Epithelial cell of esophagus (primary cell): ENCODE data around the gene SCYL2.
"Not testable (repeated sequence)": the region's sequence is repeated elsewhere in the genome, so short reads cannot be mapped to it uniquely, and the experiment has no call there.

Source experiments
- DNase-seq: peaks from one replicate; pipeline ENCODE4 v3.0.0; 2010; ENCODE audit warnings: low read depth
- H3K4me3 ChIP-seq: 2 replicates; pipeline ENCODE4 v1.5.1; 2011; ENCODE audit warnings: mild to moderate bottlenecking, low read length, control low read depth
- TF ChIP-seq, protein P1 (sequence below): IDR thresholded peaks from 2 replicates; pipeline ENCODE4 v1.5.1; 2011; ENCODE audit warnings: low read depth, mild to moderate bottlenecking, low read length, control low read depth, inconsistent platforms; ENCODE audit not compliant: insufficient read depth; ENCODE audit errors: missing control alignments

The SCYL2 gene

DNA sequence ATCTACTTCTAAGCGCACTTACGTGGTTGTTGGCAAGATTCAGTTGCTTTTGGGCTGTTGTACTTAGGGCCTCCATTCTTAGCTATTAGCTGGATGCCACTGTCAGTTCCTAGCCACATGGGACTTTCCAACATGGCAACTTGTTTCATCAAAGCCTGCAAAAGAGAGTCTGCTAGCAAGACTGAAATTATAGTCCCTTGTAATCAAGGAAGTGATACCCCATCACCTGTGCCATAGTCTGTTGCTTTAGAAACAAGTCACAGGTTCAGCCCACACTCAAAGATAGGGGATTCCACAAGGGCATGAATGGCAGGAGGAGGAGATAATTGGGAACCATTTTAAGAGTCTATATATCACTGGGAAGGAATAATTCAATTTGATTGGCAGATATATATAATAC lies 62.8 kb downstream of the SCYL2 start:
- TF ChIP-seq, protein P1, sequence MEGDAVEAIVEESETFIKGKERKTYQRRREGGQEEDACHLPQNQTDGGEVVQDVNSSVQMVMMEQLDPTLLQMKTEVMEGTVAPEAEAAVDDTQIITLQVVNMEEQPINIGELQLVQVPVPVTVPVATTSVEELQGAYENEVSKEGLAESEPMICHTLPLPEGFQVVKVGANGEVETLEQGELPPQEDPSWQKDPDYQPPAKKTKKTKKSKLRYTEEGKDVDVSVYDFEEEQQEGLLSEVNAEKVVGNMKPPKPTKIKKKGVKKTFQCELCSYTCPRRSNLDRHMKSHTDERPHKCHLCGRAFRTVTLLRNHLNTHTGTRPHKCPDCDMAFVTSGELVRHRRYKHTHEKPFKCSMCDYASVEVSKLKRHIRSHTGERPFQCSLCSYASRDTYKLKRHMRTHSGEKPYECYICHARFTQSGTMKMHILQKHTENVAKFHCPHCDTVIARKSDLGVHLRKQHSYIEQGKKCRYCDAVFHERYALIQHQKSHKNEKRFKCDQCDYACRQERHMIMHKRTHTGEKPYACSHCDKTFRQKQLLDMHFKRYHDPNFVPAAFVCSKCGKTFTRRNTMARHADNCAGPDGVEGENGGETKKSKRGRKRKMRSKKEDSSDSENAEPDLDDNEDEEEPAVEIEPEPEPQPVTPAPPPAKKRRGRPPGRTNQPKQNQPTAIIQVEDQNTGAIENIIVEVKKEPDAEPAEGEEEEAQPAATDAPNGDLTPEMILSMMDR: no peak
- H3K4me3 ChIP-seq: no peak overlapping the region
- DNase-seq: no peak

DNA sequence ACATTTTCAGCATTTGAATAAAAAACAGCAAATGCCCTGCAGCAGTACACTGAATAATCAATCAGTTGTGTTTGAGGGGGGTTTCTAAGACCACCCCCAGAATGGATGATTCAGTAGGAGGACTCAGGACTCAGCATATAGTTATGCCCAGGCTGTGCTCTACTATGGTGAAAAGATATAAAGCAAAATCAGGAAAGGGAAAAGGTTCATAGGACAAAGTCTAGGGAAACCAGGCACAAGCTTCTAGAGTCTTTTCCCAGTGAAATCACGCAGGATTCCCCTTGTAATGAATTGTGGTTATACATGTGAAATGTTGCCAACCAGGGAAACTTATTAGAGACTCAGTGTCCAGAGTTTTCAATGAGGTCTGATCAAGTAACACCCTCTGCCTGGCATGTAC lies 64.9 kb downstream of the SCYL2 start:
- no peak for DNase-seq
- TF ChIP-seq, protein P1: no peak
- no peak overlapping the region for H3K4me3 ChIP-seq

DNA sequence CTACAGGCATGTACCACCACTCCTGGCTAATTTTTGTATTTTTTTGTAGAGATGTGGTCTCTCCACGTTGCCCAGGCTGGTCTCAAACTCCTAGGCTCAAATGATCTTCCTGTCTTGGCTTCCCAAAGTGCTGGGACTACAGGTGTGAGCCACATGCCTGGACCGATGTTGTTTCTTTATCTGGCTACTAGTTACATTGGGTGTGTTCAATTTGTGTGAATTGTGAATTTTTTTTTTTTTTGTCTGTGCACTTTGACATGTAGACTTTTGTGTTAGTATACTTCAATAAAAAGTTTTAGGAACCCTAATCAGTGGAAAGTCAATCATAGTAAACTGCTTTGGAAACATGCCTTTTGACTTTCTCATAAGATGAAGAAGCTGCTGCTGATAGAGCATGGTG lies 65.9 kb downstream of the SCYL2 start:
- TF ChIP-seq, protein P1: no peak
- no peak overlapping the region for H3K4me3 ChIP-seq
- no peak for DNase-seq

DNA sequence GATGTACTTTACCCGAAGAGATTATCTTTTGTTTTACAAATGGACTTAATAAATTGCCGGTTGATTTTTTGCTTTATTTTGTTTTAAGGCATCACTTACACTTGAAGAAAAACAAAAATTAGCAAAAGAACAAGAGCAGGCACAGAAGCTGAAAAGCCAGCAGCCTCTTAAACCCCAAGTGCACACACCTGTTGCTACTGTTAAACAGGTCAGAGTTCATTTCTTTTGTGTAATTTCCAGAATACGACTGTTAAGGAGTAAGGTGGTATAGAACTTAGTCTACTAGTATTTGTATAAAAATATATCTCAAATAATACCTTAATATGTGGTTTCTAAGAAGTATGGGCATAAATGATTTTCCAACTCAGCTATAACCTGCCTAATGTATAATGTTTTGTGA lies 70.3 kb downstream of the SCYL2 start:
- TF ChIP-seq, protein P1: no peak
- no peak overlapping the region for H3K4me3 ChIP-seq
- DNase-seq: no peak

DNA sequence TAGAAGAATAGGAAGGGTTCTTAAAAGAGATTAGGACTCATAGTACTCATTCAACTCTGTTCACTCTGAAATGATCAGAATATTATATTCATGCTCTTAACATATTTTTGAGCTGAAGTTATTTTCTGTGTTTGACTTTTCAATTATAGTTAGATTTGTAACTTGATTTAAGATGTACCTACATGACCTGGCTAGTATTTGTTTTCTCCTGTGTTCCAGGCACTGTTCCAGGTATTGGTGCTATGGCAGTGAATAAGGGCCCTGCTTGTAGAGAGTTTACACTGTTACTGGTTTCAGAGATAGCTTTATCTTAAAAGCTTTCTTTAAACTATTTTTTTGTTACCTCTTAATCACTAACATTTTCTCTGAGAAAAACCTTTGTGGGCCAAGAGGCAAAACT lies 70.8 kb downstream of the SCYL2 start:
- TF ChIP-seq, protein P1: no peak

DNA sequence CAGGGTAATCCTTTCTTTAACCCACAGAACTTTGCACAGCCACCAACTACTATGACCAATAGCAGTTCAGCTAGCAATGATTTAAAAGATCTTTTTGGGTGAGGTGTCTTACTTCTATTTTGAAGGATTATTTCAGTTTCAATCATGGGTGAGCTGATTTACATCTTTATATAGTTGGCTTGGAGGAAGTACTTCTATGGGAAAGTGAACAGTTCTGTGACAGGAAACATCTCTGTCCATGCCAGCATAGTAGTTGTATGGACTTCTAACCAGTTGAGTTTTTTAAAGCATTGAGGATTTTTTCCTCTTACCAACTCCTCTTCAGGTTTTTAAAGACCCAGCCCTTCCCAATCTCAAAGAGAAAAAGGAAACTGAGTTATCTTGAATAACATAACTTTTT lies 72.1 kb downstream of the SCYL2 start:
- TF ChIP-seq, protein P1: no peak

More for the DNA sequence above, 70.8 kb downstream of the SCYL2 start:
- no peak for DNase-seq
- no peak overlapping the region for H3K4me3 ChIP-seq

DNA sequence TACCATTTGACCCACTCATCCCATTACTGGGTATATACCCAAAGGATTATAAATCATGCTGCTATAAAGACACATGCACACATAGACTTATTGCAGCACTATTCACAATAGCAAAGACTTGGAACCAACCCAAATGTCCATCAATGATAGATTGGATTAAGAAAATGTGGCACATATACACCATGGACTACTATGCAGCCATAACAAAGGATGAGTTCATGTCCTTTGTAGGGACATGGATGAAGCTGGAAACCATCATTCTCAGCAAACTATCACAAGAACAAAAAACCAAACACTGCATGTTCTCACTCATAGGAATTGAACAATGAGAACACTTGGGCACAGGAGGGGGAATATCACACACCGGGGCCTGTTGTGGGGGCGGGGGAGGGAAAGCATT lies 75.9 kb downstream of the SCYL2 start:
- H3K4me3 ChIP-seq, DNase-seq: not testable (repeated sequence)

More for the DNA sequence above, 72.1 kb downstream of the SCYL2 start:
- no peak overlapping the region for H3K4me3 ChIP-seq
- no peak for DNase-seq

DNA sequence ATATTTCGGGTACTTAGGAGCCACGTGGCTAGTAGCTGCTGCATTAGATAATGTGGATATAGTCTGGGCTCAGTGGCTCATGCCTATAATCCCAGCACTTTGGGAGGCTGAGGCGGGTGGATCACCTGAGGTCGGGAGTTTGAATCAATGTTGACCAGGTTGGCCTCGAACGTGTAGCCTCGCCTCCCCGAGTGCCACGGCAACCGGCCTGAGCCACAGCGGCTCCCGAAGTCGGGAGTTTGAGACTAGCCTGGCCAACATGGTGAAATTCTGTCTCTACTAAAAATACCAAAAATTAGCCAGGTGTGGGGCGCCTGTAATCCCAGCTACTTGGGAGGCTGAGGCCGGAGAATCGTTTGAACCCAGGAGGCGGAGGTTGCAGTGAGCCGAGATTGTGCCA lies 77.4 kb downstream of the SCYL2 start:
- not testable (repeated sequence) for H3K4me3 ChIP-seq, DNase-seq
